Stomach (tissue), 4 donors: ENCODE measurements around the gene UBE2Q2.

Source experiments
- CTCF ChIP-seq, 7 experiments: fragments of 450-650 bp in 4 of 7; fragments of 200-600 bp in 3 of 7; sonication (generic) in 3 of 7; IDR thresholded peaks; one replicate each; pipeline ENCODE4 v1.5.1; 2016 to 2019; ENCODE audit warnings: antibody characterized with exemption in 7 of 7, control low read depth in 2 of 7, mild to moderate bottlenecking in 1 of 7
- EP300 ChIP-seq: sonication (generic); formaldehyde crosslinking; IDR thresholded peaks from one replicate; pipeline ENCODE4 v1.6.1; 2017; ENCODE audit warnings: antibody characterized with exemption
- POLR2A ChIP-seq, 4 donors: fragments of 450-650 bp; IDR thresholded peaks; one replicate each; pipeline ENCODE4 v1.6.1; 2016; ENCODE audit warnings: antibody characterized with exemption in 4 of 4, control low read depth in 2 of 4, mild to moderate bottlenecking in 1 of 4, moderate library complexity in 1 of 4
- POLR2AphosphoS5 ChIP-seq, 3 donors: sonication (generic); formaldehyde crosslinking; IDR thresholded peaks; one replicate each; pipeline ENCODE4 v1.6.1; 2016; ENCODE audit warnings: antibody characterized with exemption in 3 of 3

GRCh38 chr15:75929799-75930565 is 86.7 kb downstream of the UBE2Q2 start:
- TF ChIP-seq CTCF (IDR thresholded peaks at IDR 0.05) (no peak), POLR2A (IDR thresholded peaks at IDR 0.05) (no peak), POLR2AphosphoS5 (IDR thresholded peaks at IDR 0.05) (no peak), EP300 (no peak)
